22Rv1 (cell line): Measurements from ENCODE around the gene IRAK2.

Source experiments
- H3K27ac ChIP-seq: fragments of 450-650 bp; 2 replicates; pipeline ENCODE4 v1.5.1; 2017
- ZFX ChIP-seq: fragments of 450-650 bp; IDR thresholded peaks from 2 replicates; pipeline ENCODE4 v1.6.1; 2017; ENCODE audit warnings: antibody characterized with exemption, borderline replicate concordance
- TF ChIP-seq, protein P1 (sequence below): fragments of 450-650 bp; IDR thresholded peaks from 2 replicates; pipeline ENCODE4 v1.5.1; 2017; ENCODE audit warnings: mild to moderate bottlenecking

IRAK2 gene

DNA sequence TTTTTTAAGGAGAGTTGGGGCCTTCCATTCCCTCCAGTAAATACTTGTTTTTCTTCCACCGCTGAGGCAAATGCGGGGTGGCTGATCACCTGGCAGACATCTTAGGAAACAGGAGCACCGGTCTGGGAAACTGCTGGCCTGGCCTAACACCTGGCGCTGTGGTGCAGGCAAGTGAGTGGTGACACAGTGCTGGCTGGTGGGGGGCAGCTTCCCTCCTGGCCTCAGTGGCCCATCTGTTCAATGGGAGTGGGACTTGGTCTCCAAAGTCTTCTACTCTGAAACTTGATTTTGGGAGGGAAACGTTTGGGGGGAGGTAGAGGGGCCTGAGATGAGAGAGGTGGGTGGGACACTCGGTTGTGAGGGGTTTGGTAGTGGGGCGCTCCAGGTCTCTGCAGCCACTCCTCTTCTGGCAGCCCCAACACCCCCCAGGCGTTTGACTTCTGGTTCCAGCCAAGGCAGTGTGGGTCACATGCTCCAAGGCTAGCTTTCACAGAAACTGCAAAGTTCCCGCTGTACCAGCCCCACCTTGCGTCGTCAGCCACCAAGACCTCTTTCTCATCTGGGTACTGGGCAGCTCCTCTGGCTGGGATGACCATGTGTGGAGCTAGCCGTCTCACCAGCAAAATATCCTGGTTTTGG lies 123.3 kb downstream of the IRAK2 start:
- TF ChIP-seq, protein P1, sequence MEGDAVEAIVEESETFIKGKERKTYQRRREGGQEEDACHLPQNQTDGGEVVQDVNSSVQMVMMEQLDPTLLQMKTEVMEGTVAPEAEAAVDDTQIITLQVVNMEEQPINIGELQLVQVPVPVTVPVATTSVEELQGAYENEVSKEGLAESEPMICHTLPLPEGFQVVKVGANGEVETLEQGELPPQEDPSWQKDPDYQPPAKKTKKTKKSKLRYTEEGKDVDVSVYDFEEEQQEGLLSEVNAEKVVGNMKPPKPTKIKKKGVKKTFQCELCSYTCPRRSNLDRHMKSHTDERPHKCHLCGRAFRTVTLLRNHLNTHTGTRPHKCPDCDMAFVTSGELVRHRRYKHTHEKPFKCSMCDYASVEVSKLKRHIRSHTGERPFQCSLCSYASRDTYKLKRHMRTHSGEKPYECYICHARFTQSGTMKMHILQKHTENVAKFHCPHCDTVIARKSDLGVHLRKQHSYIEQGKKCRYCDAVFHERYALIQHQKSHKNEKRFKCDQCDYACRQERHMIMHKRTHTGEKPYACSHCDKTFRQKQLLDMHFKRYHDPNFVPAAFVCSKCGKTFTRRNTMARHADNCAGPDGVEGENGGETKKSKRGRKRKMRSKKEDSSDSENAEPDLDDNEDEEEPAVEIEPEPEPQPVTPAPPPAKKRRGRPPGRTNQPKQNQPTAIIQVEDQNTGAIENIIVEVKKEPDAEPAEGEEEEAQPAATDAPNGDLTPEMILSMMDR, result no peak
- no peak for TF ChIP-seq ZFX
- H3K27ac ChIP-seq, result no peak overlapping the region

- no peak for TF ChIP-seq ZFX
- TF ChIP-seq, protein P1, result no peak
- H3K27ac ChIP-seq, result no peak overlapping the region
Observed at GRCh38 chr3:10288575-10288960, 123.8 kb downstream of the IRAK2 start.

DNA sequence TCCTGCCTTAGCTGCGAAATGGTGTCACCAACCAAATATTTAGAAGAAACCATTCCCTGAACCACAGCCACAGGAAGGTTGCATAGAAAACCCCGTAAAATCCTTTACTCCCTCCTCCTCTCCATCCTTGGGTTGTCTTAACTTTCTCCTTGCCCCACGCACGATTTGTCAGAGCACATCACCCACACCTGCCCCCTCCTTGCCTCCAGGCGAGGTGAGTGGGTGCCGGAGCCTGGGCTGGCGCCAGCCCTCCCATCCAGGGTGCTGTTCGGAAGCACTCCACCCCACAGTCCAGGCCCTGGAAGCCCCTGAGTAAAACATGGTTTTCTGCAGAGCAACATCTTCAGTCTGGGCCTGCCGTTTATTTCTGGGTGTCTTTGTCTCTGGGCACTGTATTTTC lies 124.4 kb downstream of the IRAK2 start:
- H3K27ac ChIP-seq, result no peak overlapping the region
- TF ChIP-seq, protein P1, result no peak
- TF ChIP-seq ZFX, result no peak

- no peak for TF ChIP-seq ZFX
- TF ChIP-seq, protein P1, result no peak
- H3K27ac ChIP-seq, result no peak overlapping the region
Observed at GRCh38 chr3:10289787-10290355, 125.2 kb downstream of the IRAK2 start.

DNA sequence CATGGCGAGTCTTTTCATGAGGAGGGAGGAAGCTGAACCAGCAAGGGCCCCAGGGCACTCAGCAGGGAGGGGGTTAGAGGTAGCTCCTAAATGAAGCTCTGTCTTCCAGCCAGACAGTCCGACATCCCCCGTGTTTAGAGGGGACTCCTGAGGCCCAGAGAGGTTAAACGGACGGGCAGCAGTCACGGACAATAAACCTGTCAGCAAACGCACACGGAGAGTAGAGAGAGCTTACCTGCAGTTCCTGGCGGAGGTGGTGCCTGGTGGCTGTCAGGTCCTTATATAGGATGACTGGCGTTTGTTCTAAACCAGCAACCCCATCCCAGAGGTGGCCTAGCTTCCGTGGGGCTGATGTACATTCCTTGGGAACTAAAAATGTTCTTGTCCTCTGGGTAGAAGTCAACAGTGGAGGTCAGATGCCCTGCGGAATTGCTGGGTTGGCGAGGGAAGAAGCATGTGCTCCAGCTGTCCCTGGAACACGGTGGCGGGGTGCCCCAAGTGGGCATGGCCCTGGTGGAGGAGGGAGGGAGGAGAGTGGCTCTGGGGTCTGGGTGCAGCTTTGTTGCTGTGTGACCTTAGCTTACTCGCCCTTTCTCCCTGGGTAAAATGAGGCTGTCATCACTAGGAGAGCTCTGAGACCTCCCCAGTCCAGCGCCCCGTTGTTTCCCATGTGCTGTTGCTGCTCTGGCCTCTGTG lies 125.9 kb downstream of the IRAK2 start:
- H3K27ac ChIP-seq, result no peak overlapping the region

GRCh38 chr3:10291641-10292040 lies 126.9 kb downstream of the IRAK2 start:
- TF ChIP-seq, protein P1, result no peak
- TF ChIP-seq ZFX, result no peak
- H3K27ac ChIP-seq, result no peak overlapping the region

More for the DNA sequence above, 125.9 kb downstream of the IRAK2 start:
- TF ChIP-seq, protein P1, result no peak
- no peak for TF ChIP-seq ZFX
